NCI-H1930 (cell line): ENCODE measurements around the gene HIRA.

Source experiments
- DNase-seq, 2 experiments: peaks; one replicate each; lab custom pipeline; 2025; lab: John Stamatoyannopoulos, UW

HIRA gene, protein sequence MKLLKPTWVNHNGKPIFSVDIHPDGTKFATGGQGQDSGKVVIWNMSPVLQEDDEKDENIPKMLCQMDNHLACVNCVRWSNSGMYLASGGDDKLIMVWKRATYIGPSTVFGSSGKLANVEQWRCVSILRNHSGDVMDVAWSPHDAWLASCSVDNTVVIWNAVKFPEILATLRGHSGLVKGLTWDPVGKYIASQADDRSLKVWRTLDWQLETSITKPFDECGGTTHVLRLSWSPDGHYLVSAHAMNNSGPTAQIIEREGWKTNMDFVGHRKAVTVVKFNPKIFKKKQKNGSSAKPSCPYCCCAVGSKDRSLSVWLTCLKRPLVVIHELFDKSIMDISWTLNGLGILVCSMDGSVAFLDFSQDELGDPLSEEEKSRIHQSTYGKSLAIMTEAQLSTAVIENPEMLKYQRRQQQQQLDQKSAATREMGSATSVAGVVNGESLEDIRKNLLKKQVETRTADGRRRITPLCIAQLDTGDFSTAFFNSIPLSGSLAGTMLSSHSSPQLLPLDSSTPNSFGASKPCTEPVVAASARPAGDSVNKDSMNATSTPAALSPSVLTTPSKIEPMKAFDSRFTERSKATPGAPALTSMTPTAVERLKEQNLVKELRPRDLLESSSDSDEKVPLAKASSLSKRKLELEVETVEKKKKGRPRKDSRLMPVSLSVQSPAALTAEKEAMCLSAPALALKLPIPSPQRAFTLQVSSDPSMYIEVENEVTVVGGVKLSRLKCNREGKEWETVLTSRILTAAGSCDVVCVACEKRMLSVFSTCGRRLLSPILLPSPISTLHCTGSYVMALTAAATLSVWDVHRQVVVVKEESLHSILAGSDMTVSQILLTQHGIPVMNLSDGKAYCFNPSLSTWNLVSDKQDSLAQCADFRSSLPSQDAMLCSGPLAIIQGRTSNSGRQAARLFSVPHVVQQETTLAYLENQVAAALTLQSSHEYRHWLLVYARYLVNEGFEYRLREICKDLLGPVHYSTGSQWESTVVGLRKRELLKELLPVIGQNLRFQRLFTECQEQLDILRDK

DNA sequence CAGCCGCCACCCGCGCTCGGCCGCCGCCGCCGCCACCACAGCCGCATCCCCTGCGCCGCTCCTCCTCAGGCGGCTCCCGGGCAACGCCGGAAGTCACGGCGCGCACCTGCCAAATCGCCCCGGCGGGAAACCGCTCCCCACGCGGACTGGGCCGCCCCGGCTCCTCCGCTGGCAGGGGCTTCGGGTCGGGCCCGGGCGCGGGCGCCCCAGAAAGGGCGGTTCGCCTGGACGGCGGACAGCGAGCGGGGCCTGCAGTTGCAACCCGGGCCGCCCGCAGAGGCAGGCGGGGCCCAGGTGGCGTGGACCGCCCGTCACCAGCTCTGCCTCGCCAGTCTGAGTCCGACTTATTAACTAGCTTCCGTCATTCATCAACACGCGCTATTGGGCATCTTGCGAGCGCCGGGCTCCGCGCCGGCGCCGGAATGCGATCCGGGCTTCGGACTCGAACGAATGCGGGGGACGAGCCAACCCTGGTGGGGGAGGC, at the start of gene HIRA:
HIRA (minus strand) TSS at position 85 of the 484 bp plus-strand sequence. CDS start 257 bp downstream, outside the sequence.
- DNase-seq, result peak; percentile 61 to 83

DNA sequence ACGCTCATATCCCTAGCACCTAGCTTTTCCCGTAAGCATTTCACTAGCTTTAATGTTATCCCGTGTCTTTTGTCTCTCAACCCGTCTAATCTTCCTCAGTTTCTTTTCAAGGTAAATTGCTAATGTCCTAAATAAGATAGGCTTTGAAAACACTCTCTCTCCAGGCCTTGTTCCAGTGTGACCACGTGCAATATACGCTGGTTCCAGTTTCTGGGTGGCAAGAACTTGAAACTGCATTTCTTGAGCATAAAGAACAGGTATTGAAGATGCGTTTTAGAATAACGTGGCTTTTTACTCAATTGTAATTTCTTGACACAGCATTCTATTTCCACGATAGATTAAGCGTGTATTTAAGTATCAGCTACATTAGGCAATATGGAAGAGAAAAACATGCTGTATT, 49.3 kb upstream of the HIRA start:
- DNase-seq, result no peak

DNA sequence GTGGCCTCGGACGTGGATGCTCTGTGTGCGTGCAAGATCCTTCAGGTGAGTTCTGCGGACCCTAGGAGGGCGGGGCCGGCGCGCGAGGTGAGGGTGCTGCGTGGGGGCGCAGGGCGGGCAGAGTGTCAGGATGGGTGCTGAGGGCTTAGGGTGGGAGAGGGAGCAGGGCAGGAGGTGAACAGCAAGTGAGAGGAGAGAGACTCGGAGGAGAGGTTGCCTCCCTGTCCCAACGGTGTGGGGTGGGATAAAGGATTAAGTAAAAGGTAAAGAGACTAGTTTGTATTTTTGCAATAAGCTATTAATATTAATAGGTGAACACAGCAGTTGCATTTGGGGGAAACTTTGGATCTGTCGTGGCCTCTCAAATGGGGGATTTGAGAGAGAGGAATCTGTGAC, 48.6 kb upstream of the HIRA start:
- no peak for DNase-seq

DNA sequence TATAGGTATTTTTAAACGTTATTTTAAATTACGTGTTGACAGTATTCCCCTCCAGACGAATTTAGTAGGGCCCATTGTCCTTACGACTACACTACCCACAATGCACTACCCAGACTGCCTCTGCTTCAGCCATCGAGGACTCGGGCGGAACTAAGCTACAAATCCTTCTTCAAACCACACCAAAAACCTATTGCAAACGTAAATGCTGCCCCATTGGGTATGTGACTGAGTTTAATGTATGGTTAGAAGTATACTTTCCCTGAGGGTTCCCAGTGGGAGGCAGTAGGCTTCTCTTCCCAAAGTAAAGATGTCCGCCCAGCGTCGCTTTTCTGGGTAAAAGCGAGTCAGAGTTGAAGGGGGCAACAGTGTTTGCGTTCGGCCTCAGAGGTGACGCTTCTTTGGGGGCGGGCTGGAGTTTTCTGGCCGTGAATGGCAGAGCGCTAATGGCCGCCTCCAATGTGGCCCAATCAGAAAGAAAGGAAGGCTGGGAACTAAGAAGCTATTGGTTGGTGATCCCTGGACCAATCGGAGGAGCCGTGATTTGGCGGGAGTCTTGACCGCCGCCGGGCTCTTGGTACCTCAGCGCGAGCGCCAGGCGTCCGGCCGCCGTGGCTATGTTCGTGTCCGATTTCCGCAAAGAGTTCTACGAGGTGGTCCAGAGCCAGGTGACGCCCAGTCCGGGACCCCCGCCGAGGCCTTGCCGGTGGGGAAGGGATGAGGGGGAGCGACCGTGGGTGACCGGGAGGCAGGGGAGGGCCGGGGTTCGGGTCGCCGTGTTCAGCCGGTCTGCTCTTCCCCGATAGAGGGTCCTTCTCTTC, 48.0 kb upstream of the HIRA start, which contains the start of gene CDC45:
CDC45 (plus strand) TSS at position 566 of the 818 bp plus-strand sequence; CDS start at position 615, 49 bp downstream.
- DNase-seq, result peak; percentile 95 to 96

DNA sequence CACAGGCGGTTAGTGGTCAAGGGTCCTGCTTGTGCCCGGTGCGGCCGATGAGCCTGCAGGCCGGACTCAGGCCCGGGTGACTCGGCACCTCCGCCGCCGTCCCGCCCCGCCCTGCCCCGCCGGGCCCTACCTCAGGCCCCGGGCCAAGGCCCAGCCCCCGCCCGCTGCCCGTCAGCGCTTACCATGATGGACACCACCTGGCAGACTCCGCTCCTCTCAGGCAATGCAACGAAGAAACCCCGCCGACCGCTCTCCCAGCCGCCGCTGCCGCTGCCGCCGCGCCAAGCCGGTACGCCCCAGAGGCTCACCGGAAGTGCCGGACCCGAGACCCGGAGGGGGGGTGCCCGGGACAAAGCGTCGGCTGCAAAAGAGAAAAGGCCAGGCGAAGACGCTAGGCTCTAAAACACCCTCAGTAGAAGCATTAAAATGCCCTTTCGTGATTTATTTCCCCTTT, 47.4 kb upstream of the HIRA start, which contains the start of gene UFD1:
UFD1 (minus strand) TSS at position 293 of the 454 bp plus-strand sequence; CDS start at position 185, 108 bp downstream.
- peak; percentile 60 to 84 for DNase-seq

DNA sequence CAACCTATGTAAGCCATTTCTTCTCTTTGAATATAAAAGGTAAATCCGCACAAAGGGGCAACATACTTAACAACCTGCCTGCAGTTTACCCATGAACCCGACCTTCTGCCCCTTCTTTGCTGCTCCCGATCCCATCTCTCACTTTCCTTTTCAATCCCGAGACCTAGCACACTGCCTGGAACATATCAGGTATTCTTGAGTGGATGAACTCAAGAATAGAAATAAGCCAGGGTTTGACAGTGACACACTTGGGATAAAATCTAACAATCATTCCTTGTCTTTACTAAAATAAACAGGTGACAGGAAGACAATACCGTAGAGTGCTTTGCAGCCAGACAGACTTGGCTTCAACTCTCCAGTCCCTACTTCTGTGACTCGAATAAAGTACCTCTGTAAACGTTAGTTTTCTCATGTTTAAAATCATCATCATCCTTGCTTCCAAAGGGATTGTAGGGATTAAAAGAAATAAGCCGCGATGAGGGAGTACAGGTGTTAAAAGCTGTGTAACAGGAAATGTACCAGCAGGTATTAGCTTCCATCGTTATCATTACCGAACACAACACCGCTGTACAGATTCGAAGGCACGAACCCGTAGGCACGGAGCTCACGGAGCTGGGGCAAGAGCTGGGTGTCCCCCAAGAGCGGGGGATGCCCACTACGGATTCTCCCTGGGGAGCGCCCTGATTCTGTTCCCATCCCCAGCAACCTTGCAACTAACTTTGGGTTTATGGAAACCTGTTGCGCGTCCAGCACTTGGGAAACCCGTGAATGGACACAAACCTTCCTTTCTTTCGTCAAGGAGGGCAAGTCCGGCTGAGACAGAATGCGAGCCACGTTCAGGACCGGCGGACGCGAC, 46.7 kb upstream of the HIRA start:
- DNase-seq, result no peak

DNA sequence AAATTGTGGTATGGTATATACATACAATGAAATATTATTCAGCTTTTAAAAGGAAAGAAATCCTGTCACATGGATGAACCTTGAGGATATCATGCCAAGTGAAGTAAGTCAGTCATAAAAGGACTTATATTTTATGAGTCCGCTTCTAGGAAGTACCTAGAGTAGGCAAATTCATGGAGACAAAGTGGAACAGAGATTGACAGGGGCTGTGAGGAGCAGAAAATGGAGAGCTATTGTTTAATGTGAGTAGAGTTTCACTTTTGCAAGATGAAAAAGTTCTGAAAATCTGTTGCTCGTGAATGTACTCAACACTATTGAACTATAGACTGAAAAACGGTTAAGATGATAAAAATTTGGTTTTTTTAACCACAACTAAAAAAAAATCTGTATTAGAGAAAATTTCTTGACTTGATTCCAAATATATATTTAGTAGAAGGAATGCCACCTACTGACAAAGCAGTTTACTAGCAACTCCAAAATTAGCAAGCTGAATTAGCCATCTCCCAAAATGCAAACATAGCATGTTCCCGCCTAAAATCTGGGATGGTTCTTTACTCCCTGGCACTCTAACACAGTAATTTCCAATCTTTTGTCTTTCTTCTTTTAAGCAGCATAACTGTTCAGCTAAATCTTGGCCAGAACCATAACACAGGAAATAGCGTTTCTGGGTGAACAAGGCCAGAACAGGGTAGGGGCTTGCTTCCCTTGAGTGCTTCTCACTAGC, 46.0 kb upstream of the HIRA start:
- no peak for DNase-seq

DNA sequence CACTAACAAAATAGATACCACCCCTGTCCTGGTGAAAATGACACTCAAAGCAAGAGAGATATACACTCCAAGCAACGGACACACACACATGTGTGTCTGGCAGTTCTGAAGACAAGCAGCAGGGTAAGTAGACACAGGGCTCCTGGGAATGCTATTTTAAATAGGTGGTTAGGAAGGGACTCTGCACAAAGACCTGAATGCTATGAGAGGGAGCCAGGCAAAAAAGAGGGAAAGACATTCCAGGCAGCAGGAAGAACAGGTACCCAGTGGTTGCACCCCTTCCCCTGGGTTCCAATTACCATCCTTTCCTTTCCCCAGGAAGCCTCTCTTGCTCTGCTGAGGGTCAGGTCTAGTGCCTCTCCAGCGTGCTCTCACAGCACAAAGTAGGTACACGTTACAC, 44.5 kb upstream of the HIRA start:
- DNase-seq, result no peak

DNA sequence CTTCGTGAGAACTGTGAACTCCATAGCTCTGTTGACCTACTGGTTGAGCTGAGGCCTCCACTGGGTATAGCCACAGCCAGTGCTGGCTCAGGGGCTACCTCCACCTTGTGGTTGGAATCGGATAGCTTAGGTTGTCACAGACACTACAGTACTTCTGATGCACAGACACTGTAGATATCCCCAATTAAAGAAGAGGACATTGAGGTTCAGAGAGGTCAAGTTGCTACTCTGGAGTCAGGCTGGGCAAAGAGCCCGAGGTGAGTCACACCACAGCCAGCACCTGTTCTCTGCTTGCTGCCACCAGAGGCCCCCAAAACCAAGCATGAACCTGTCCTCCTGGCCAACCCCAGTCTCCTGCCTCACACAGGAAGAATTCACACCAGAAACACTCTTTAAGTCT, 42.0 kb upstream of the HIRA start:
- no peak for DNase-seq

DNA sequence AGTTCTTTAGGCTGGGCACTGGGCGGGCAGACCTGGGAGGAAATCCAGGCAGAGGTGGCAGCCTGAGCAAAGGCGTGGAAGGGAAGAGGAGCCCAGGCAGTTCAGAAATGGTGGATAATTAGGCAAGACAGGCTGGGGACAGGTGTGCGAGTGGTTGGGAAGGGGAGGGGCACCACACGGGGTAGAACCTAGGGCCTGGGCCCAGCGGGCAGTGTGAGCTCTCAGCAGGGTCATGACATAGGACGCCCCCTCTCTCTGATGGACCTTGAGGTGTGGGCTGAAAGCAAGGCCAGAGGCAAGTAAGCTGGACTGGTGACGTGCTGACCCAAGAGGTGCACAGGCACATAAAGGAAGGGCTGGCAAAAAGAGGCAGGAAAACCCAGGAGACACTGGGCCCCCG, 40.7 kb upstream of the HIRA start:
- no peak for DNase-seq

DNA sequence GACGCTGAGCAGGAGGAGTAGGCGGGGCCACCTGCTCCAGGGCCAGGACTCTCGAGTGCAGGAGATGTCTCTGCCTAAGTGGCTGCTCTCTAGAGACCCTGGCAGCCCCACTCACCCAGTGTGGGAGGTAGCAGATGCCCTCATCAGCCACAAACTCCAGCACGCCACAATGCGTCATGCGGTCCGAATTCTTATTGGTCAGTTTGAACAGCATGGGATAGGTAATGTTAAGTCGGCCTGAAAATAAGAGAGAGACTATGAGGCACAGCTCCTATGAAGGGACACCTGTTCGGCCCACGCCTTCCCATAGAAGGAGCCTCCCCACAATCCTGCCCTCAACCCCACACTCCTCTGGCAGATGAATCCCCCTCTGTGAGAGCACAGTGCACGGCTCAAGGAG, 40.0 kb upstream of the HIRA start:
- no peak for DNase-seq

DNA sequence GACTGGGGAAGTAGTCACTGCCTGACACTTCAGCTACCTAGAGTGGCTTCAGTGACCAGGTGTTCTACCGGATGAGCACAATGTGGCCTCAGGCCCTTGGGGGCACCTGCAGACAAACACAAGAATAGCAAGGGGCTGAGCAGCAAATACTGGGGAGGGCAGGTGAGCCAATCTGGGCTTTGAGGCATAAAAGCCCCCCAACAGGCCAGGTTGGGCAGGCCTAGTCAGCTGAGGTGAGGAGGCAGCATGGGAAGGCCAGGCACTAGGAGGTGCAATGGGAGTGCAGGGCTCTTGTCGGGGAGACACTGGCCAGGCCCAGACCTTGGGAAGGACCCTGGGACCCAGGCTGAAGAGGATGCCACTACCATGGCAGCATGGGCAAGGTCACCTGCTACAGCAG, 38.5 kb upstream of the HIRA start:
- no peak for DNase-seq

DNA sequence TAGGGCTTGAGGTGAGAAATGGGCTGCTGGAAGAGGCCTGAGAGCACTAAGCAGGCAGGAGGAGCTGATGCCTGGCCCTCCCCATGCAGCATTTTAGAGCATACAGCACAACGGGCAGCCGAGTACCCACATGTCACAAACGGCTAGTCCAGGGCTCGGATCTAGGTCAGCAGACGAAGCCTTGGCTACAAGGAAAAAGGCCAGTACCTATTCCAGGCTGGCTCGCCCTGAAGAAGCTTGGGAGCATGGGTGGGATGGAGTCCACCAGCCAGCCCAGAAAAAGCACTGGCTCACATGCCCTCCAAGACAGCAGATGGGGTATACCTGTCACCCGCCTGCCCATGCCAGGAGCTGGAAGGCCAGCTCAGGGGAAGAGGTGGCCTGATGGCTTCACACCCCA, 37.9 kb upstream of the HIRA start:
- DNase-seq, result no peak

DNA sequence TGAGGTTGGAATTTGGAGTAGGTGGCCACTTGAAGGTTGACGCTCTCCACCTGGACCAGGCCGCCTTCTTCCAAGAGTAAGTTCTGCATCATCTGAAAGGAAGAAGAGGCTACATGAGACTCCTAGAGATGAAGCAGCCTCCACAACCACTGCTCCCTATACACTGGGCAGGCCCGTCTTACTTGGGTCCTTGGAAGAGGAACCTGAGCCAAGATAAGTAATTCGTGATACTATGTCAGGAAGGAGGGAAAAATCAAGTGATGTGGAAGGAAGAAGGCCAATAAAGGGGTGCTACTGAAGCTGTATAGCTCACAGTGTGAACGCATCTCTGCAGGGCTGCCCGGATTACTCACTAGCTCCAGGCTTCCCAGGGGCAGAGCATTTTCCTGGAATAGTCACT, 36.4 kb upstream of the HIRA start:
- DNase-seq, result no peak

DNA sequence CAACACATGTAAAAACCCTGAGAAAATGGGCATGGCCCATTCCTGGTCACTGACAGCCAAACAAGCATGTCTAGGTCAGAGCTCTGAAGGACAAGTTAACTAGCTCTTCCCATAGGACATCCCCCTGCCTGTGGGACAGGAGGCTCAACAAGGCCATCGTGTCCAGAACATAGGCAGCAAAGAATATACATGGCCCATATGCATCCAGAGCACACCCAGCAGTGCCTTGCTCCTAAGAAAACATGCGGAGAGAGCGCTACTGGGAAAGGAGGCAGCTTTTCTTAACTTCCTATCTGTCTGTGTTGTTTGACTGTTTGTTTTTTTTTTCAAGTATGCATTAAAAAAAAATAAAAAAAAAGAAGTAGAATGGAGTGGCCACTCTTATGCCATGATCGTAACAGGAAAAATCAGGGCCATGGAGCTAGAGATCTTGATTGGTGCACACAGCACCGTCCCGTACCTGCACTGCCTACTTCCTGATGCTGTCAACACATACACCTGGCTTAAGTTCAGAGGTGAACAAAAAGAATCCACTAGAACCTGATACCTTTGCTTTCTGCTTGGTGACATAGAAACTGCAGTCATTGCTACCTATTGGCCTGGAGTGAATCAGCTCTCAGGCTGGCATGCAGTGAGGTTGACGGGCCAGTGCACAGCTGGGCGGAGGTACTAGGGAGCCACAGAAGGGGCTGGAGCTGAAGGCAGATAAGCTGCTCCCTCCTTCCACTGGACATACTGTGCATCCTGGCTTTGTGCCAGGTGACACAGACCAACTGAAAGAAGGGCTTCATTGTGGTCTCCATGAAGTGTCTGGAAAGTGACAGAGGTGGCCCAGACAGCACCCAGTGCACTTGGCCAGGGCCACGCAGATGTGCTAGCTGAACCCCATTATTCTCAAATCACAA, 35.6 kb upstream of the HIRA start:
- no peak for DNase-seq

DNA sequence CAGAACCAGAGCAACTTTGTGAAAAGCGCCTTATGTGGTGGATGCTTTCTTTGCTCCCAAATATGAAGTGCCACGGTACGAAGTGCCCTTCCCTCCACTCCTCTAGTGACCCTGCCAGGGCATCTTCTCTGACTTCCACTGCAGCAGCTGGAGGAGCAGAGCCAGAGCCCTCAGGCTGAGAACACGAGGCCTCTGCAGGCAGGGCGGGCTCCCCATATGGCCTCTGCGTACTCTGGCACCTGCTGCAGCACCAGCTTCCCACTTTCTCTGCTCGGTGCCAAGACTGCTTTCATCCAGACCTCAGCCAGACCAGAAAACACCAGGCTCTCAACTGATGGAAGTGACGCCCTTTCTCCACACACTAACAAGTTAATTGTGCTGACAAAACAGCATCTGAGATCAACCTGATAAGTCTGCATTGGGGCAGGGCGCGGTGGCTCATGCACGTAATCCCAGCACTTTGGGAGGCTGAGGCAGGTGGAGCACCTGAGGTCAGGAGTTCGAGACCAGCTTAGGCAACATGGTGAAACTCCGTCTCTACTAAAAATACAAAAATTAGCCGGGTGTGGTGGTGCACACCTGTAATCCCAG, 34.7 kb upstream of the HIRA start:
- DNase-seq, result no peak

DNA sequence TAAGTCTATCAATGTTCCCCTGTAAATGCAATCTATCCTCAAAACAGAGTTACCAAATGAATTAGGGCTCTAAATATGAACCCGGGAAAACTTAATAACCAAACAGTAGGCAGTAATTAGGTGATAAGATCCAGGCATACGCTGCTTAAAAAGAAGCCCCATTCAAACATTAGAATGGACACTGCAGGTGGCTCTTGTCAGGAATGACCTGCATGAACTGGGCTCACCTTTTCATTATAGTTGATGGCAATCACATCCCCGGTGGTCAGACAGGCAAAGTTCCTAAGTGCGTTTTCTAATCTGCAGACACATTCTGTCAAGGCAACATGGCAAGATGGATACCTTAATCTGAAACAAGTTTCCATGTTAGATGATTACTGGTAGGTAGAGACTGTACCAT, 33.4 kb upstream of the HIRA start:
- DNase-seq, result no peak

DNA sequence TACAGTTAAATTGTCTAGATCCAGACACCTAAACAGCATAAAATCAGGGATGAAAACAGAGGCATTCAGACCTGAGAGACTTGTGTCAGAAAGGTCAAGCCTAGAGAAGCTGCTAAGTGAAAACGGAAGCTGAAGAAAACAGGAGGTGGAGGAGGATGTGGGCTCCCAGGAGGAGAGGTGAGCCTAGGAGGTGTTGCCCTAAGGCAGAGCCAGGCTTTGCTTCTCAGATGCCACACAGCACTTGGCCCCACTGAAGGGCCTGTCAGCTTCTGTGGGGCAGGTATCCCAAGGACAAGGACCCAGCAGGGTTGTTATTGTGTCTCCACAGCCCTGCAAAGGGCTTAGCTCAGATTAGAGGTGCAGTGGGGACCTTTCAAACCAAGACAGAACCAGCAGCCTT, 33.0 kb upstream of the HIRA start:
- no peak for DNase-seq
